ENCODE measurements around the gene CHTOP. TPM values are rescaled to one million over a fixed set of nuclear protein-coding genes. Genes with fewer than 3 reads are reported as not detected.

CHTOP gene
- total and polyA plus RNA-seq, 2 of the 13 experiments (the other 11 are each of a cell fraction or from before 2014, with no cell fraction given) = 38.0 to 51.9 TPM

DNA sequence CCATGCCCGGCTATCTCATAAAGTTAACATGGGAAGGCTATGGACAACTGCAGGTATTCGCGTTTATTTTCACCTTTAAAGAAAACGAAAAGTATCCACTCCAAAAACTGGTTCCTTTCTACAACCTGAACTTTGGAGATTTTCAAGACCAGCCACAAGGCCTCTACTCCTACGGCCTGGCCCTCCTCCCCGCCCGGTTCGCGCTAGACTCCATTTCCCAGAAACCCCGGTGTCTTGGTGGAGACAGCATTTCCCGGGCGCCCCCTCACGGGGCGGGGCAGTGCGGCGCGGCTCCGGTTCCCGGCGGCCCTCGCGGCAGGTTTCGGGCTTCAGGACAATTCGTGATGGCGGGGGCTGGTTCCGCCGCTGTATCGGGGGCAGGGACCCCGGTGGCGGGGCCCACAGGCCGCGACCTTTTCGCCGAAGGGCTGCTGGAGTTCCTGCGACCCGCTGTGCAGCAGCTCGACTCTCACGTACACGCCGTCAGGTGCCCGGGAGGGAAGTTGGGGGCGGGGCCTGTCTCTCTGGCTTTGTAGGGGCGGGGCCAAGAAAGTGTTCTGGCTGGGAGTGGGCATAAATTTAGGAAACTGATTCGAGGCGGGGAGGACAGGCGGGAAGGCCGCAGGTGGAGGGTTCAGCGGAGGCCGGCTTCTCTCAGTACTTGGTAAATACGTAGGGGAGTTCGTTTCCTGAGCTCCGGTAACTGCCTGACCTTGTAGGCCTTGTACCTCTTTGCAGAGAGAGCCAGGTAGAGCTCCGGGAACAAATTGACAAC is 24.7 kb downstream of the CHTOP start, which contains the start of gene SNAPIN (continued):
- TF ChIP-seq ZSCAN20 (CRISPR knock-in tag; IDR thresholded peaks at IDR 0.05; ENCODE audit: borderline replicate concordance) = peak; percentile 44; the same call in 1 of the 2 replicates
- peak; percentile 41; the same call in 1 of the 2 replicates for TF ChIP-seq HOXD1 (CRISPR knock-in tag; IDR thresholded peaks at IDR 0.05)
- 0 out of 2 replicates have a peak, but pooled peaks have one; percentile 48 for TF ChIP-seq ELF3 (CRISPR knock-in tag; IDR thresholded peaks at IDR 0.05)
- no peak for TF ChIP-seq ZNF713 (CRISPR knock-in tag; IDR thresholded peaks at IDR 0.05)
- no peak; the same call in 2 of the 3 replicates for TF ChIP-seq MXI1 (IDR thresholded peaks at IDR 0.05; ENCODE audit: borderline replicate concordance, low read depth, low read length)
- TF ChIP-seq RFX1 (IDR thresholded peaks at IDR 0.05) = no peak
- TF ChIP-seq, protein P1, sequence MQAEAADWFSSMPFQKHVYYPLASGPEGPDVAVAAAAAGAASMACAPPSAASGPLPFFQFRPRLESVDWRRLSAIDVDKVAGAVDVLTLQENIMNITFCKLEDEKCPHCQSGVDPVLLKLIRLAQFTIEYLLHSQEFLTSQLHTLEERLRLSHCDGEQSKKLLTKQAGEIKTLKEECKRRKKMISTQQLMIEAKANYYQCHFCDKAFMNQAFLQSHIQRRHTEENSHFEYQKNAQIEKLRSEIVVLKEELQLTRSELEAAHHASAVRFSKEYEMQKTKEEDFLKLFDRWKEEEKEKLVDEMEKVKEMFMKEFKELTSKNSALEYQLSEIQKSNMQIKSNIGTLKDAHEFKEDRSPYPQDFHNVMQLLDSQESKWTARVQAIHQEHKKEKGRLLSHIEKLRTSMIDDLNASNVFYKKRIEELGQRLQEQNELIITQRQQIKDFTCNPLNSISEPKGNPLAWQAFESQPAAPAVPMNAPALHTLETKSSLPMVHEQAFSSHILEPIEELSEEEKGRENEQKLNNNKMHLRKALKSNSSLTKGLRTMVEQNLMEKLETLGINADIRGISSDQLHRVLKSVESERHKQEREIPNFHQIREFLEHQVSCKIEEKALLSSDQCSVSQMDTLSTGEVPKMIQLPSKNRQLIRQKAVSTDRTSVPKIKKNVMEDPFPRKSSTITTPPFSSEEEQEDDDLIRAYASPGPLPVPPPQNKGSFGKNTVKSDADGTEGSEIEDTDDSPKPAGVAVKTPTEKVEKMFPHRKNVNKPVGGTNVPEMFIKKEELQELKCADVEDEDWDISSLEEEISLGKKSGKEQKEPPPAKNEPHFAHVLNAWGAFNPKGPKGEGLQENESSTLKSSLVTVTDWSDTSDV (CRISPR knock-in tag; IDR thresholded peaks at IDR 0.05) = peak; percentile 61; the same call in 1 of the 2 replicates
- TF ChIP-seq ZNF256 (CRISPR knock-in tag; conservative IDR thresholded peaks at IDR 0.05) = no peak
- TF ChIP-seq MTA1 (CRISPR knock-in tag; IDR thresholded peaks at IDR 0.05; ENCODE audit: borderline replicate concordance) = peak; percentile 36; the same call in 1 of the 2 replicates
- TF ChIP-seq, protein P2, sequence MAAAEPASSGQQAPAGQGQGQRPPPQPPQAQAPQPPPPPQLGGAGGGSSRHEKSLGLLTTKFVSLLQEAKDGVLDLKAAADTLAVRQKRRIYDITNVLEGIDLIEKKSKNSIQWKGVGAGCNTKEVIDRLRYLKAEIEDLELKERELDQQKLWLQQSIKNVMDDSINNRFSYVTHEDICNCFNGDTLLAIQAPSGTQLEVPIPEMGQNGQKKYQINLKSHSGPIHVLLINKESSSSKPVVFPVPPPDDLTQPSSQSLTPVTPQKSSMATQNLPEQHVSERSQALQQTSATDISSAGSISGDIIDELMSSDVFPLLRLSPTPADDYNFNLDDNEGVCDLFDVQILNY (CRISPR knock-in tag; conservative IDR thresholded peaks at IDR 0.05) = no peak; the same call in 1 of the 2 replicates
- TF ChIP-seq CAMTA2 (CRISPR knock-in tag; IDR thresholded peaks at IDR 0.05; ENCODE audit: borderline replicate concordance) = no peak
- no peak for TF ChIP-seq HOXA7 (CRISPR knock-in tag; IDR thresholded peaks at IDR 0.05)
- peak; percentile 54; the same call in 1 of the 2 replicates for TF ChIP-seq FOXC1 (CRISPR knock-in tag; IDR thresholded peaks at IDR 0.05; ENCODE audit: borderline replicate concordance)
- no peak for TF ChIP-seq ATF1 (CRISPR knock-in tag; IDR thresholded peaks at IDR 0.05)
- TF ChIP-seq, protein P3, sequence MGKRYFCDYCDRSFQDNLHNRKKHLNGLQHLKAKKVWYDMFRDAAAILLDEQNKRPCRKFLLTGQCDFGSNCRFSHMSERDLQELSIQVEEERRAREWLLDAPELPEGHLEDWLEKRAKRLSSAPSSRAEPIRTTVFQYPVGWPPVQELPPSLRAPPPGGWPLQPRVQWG (CRISPR knock-in tag; IDR thresholded peaks at IDR 0.05; ENCODE audit: borderline replicate concordance, low read depth) = no peak
- TF ChIP-seq, protein P4, sequence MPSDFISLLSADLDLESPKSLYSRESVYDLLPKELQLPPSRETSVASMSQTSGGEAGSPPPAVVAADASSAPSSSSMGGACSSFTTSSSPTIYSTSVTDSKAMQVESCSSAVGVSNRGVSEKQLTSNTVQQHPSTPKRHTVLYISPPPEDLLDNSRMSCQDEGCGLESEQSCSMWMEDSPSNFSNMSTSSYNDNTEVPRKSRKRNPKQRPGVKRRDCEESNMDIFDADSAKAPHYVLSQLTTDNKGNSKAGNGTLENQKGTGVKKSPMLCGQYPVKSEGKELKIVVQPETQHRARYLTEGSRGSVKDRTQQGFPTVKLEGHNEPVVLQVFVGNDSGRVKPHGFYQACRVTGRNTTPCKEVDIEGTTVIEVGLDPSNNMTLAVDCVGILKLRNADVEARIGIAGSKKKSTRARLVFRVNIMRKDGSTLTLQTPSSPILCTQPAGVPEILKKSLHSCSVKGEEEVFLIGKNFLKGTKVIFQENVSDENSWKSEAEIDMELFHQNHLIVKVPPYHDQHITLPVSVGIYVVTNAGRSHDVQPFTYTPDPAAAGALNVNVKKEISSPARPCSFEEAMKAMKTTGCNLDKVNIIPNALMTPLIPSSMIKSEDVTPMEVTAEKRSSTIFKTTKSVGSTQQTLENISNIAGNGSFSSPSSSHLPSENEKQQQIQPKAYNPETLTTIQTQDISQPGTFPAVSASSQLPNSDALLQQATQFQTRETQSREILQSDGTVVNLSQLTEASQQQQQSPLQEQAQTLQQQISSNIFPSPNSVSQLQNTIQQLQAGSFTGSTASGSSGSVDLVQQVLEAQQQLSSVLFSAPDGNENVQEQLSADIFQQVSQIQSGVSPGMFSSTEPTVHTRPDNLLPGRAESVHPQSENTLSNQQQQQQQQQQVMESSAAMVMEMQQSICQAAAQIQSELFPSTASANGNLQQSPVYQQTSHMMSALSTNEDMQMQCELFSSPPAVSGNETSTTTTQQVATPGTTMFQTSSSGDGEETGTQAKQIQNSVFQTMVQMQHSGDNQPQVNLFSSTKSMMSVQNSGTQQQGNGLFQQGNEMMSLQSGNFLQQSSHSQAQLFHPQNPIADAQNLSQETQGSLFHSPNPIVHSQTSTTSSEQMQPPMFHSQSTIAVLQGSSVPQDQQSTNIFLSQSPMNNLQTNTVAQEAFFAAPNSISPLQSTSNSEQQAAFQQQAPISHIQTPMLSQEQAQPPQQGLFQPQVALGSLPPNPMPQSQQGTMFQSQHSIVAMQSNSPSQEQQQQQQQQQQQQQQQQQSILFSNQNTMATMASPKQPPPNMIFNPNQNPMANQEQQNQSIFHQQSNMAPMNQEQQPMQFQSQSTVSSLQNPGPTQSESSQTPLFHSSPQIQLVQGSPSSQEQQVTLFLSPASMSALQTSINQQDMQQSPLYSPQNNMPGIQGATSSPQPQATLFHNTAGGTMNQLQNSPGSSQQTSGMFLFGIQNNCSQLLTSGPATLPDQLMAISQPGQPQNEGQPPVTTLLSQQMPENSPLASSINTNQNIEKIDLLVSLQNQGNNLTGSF (CRISPR knock-in tag; IDR thresholded peaks at IDR 0.05) = no peak
- no peak for TF ChIP-seq PHB2 (IDR thresholded peaks at IDR 0.05; ENCODE audit: partially characterized antibody)
- no peak for TF ChIP-seq JUN (CRISPR knock-in tag; IDR thresholded peaks at IDR 0.05)
- TF ChIP-seq TBL1XR1 (IDR thresholded peaks at IDR 0.05; ENCODE audit: borderline replicate concordance, low read length, partially characterized antibody) = no peak
- no peak for TF ChIP-seq RELA (CRISPR knock-in tag; IDR thresholded peaks at IDR 0.05)
- no peak for TF ChIP-seq ZNF780A (CRISPR knock-in tag; IDR thresholded peaks at IDR 0.05)

Measured in HepG2 (cell line).